ENCODE measurements around the gene CASZ1. TPM values are rescaled to one million over a fixed set of nuclear protein-coding genes. Genes with fewer than 3 reads are reported as not detected.

The CASZ1 gene
- total RNA-seq, 2 donors from 2014 or later = 44.3 to 50.3 TPM

- Histone ChIP-seq H3K36me3 (no peaks in the 10 kb centered on the region), H3K9me3 (no peaks in the 10 kb centered on the region), H3K27ac (peak overlapping the region in 1 of 2 donors; percentile 66), H3K4me3 (no peak overlapping the region), H3K4me1 (peaks cover 0 to 51% of the 10 kb centered on the region in 2 donors), H3K27me3 (no peaks in the 10 kb centered on the region)
- DNase-seq (ENCODE audit: low spot score) = no peak
- no peak for TF ChIP-seq CTCF (IDR thresholded peaks at IDR 0.05)
Measured at GRCh38 chr1:10754568-10755329, 41.7 kb downstream of the CASZ1 start.

- H3K4me1 ChIP-seq = peaks cover 0 to 51% of the 10 kb centered on the region in 2 donors
Measured at GRCh38 chr1:10753299-10753698, 43.1 kb downstream of the CASZ1 start.

GRCh38 chr1:10751561-10752085, 44.8 kb downstream of the CASZ1 start:
- H3K9me3 ChIP-seq = no peaks in the 10 kb centered on the region
- no peak for TF ChIP-seq CTCF (IDR thresholded peaks at IDR 0.05)
- H3K4me3 ChIP-seq = no peak overlapping the region
- no peak for DNase-seq (ENCODE audit: low spot score)
- no peaks in the 10 kb centered on the region for H3K36me3 ChIP-seq
- H3K27me3 ChIP-seq = no peaks in the 10 kb centered on the region
- peaks cover 0 to 45% of the 10 kb centered on the region in 2 donors for H3K4me1 ChIP-seq
- peak overlapping the region; percentile 25 to 31 for H3K27ac ChIP-seq

More at GRCh38 chr1:10753299-10753698, 43.1 kb downstream of the CASZ1 start:
- H3K27me3 ChIP-seq = no peaks in the 10 kb centered on the region
- no peaks in the 10 kb centered on the region for H3K36me3 ChIP-seq
- TF ChIP-seq CTCF (IDR thresholded peaks at IDR 0.05) = no peak
- H3K4me3 ChIP-seq = no peak overlapping the region
- no peak overlapping the region for H3K27ac ChIP-seq
- no peaks in the 10 kb centered on the region for H3K9me3 ChIP-seq
- no peak for DNase-seq (ENCODE audit: low spot score)

GRCh38 chr1:10751160-10751559, 45.3 kb downstream of the CASZ1 start:
- Histone ChIP-seq H3K9me3 (no peaks in the 10 kb centered on the region), H3K4me1 (peaks cover 0 to 45% of the 10 kb centered on the region in 2 donors), H3K36me3 (no peaks in the 10 kb centered on the region), H3K4me3 (no peak overlapping the region), H3K27me3 (no peaks in the 10 kb centered on the region), H3K27ac (peak overlapping the region; percentile 25 to 31)
- no peak for DNase-seq (ENCODE audit: low spot score)
- no peak for TF ChIP-seq CTCF (IDR thresholded peaks at IDR 0.05)

- Histone ChIP-seq H3K27ac (peak overlapping the region; percentile 84 to 88), H3K9me3 (no peaks in the 10 kb centered on the region), H3K4me1 (peaks cover 0 to 40% of the 10 kb centered on the region in 2 donors), H3K4me3 (no peak overlapping the region), H3K36me3 (no peaks in the 10 kb centered on the region), H3K27me3 (no peaks in the 10 kb centered on the region)
- DNase-seq (ENCODE audit: low spot score) = peak; percentile 70
- TF ChIP-seq CTCF (IDR thresholded peaks at IDR 0.05) = no peak
Measured at GRCh38 chr1:10745886-10746455, 50.5 kb downstream of the CASZ1 start.
